HG03442 (cell line): ENCODE measurements around the gene METTL26.
A peak's percentile ranks its signal among the peaks of the same experiment; 100 is the strongest.

Source experiments
- ATAC-seq: cut with Tn5 transposase; IDR thresholded peaks from one replicate; pipeline ENCODE4 v1.9.1; 2021; ENCODE audit warnings: mild to moderate bottlenecking, moderate library complexity; ENCODE audit not compliant: unreplicated experiment

METTL26 gene

DNA sequence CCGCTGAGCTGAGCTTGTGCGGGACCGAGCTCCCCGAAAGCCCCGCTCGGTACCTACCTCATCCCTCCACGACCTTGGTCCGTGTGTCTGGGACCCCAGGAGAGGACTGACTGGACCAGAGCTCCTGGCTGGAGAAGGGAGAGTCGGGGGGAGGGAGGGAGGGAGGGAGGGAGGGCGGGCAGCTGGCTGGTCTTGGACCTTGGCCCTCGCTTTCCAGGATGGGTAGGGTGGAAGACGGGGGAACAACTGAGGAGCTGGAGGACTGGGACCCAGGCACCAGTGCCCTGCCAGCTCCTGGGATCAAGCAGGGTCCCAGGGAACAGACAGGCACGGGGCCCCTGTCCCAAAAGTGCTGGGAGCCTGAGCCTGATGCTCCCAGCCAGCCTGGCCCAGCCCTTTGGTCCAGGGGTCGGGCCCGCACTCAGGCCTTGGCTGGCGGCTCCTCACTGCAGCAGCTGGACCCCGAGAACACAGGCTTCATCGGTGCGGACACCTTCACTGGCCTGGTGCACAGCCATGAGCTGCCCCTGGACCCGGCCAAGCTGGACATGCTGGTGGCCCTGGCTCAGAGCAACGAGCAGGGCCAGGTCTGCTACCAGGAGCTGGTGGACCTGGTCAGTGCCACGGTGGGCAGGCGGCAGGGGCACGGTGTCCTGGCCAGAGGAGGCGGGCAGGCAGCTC is 39.9 kb upstream of the METTL26 start:
- no peak for ATAC-seq

GRCh38 chr16:674968-675883 is 39.1 kb upstream of the METTL26 start, which contains the start of gene RHBDL1:
TSS of gene RHBDL1 (plus strand) at chr16:675671. CDS start at chr16:675791, 120 bp downstream.
- no peak for ATAC-seq

DNA sequence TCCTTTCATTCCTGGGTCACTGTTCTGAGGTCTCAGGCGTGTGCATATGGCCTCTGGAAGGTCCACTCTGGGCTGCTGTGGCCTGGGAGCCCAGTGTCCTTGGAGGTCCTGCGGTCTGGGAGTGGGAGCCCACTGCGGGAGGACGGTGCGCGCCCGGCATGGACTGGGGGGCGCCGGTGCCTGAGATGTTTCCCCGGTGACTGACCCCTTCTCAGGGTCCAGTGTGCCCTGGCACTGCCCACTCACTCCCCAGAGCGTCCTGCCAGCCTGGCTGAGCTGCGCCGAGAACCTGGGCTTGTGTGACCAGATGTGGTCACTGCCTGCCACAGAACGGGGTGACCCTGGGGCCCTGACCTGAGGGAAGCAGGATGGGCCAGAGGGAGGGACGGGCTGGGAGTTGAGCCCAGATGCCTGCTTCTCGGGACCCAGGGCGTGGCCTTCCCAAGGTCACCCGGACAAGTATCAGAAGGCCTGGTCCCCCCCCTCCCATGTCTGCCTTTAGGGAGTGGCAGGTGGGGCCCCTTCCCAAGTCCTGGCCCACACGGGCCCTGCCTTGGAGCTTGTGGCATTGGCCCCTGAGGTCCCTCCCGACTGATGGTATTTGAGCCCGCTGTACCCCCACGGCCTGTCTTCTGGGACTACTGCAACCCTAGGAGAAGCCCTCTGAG is 38.2 kb upstream of the METTL26 start:
- ATAC-seq, result no peak

DNA sequence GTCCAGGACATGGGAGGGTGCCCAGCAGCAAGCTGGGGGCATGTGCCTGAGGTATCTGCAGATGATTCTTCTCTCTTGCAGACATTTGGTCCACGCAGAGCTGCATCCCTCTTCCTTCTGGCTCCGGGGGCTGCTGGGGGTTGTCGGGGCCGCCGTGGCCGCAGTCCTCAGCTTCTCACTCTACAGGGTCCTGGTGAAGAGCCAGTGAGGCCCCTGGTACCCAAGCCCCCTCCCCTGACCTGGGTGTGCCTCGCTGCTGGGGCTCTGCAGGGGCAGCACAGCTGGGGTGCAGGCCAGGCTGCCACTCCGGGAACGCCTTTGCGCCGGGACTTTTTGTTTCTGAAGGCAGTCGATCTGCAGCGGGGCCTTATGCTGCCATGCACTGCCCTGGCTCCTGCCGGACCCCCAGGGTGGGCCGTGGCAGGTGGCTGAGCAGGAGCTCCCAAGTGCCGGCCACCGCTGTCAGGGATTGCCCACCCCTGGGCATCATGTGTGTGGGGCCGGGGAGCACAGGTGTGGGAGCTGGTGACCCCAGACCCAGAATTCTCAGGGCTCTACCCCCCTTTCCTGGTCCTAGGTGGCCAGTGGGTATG is 37.4 kb upstream of the METTL26 start:
- ATAC-seq, result no peak

DNA sequence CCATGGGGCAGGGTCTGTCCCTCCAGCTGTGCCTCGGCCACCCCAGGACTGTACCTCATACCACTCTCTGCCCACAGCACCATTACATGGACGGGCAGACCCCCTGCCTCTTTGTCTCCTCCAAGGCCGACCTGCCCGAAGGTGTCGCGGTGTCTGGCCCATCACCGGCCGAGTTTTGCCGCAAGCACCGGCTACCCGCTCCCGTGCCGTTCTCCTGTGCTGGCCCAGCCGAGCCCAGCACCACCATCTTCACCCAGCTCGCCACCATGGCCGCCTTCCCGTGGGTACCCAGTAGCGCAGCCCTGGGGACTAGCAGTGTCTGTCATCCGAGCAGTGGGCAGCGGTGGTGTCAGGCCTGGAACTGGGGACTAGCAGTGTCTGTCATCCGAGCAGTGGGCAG is 36.7 kb upstream of the METTL26 start:
- no peak for ATAC-seq

DNA sequence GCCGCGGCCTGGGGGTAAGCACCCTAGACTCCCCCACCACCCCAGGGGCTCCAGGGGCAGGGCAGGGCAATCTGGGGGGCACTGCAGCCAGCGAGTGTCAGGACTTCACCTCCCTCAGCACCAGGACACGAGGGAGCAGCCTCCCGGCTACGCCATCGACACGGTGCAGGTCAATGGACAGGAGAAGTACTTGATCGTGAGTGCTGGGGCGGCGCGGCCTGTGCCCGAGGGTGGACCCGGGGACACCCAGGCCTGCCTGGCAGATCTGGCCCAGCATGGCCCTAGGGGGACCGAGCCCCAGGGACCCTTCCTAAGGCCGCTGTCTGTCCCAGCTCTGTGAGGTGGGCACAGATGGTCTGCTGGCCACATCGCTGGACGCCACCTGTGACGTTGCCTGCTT is 36.3 kb upstream of the METTL26 start:
- no peak for ATAC-seq

DNA sequence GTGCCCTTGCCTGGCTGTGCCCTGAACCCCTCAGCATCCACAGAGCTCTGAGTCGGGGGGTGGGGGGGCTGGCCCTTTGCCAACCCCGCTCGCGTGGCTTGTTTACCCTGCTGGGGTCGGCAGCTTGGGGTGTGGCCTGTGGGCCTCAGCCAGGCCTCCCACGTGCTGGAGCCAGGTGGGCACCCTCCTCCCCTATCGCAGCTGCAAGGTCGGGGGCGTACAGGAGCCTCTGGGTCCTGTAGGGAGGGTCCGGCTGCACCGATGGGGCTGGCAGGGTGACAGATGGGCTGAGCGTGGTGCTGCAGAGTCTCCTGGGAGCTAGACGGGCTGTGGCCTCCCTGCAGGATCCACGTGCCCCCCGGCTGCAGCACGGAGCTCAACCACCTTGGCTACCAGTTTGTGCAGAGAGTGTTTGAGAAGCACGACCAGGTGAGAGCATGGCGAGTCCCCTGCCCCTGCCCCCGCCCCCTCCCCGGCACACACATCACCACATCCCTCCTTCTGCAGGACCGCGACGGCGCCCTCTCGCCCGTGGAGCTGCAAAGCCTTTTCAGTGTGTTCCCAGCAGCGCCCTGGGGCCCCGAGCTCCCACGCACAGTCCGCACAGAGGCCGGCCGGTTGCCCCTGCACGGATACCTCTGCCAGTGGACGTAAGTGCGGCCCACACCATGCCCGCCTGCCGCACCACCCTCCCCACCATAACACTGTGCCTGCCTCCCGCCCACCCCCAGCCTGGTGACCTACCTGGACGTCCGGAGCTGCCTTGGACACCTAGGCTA is 35.4 kb upstream of the METTL26 start:
- ATAC-seq, result no peak

DNA sequence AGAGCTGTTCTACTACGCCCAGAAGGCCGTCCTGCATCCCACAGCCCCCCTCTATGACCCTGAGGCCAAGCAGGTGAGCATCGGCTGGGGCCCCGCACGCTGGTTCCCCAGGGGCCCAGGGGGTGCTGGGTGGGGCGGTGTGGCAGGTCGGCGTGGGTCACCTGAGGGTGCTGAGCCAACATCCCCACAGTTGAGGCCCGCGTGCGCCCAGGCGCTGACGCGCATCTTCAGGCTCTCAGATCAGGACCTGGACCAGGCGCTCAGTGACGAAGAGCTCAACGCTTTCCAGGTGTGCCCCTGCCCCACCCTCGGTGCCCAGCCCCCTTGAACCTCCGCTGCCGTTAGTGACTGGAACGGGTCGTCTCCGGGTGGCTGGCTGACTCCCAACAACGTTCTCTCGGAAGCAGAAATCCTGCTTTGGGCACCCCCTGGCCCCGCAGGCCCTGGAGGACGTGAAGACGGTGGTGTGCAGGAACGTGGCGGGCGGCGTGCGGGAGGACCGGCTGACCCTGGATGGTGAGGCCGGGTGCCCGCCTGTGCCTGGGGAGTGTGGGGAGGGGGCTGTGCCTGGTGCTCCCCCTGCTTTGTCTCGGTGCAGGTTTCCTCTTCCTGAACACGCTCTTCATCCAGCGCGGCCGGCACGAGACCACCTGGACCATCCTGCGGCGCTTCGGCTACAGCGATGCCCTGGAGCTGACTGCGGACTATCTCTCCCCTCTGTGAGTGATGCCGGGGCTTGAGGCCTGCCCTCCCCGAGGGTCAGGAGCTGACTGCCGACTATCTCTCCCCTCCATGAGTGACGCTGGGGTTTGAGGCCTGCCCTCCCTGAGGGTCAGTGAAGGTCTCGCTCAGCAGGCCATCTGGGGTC is 34.6 kb upstream of the METTL26 start:
- ATAC-seq, result no peak

GRCh38 chr16:669666-670065 is 33.6 kb upstream of the METTL26 start:
- no peak for ATAC-seq

GRCh38 chr16:668519-669171 is 32.5 kb upstream of the METTL26 start:
- ATAC-seq, result no peak

DNA sequence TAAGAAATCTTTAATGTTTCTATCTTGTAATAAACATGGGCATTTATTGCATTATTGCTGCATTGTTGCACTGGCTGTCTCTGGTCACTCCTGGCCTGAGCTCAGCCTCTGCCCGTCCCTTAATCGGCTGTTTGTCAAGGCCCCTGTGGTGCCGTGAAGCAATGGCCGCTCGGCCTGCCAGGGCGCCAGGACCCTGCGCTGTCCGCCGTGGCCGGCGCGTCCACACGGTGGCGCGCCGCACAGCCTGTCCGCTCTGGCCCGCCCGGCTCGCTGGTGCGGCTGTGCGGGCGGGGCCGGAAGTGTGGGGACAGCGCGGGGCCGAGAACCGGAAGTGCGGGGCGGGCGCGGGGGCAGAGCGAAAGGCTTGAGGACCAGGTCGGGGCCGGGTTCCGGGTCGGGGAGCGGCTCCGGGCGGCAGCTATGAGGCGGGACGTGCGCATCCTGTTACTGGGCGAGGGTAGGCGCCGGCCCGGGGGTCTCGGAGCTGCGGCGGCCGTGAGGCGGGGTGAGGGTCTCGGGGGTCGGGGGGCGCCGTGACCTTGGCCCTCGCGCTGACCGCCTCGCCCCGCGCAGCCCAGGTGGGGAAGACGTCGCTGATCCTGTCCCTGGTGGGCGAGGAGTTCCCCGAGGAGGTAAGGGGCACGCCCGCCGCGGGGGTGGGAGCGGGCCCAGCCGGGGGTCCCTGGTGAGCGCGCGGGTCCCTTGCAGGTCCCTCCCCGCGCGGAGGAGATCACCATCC is 31.8 kb upstream of the METTL26 start, which contains the start of gene RHOT2:
RHOT2 (plus strand) TSS at position 353 of the 739 bp plus-strand sequence; CDS start at position 421, 68 bp downstream.
- peak; percentile 83 for ATAC-seq

DNA sequence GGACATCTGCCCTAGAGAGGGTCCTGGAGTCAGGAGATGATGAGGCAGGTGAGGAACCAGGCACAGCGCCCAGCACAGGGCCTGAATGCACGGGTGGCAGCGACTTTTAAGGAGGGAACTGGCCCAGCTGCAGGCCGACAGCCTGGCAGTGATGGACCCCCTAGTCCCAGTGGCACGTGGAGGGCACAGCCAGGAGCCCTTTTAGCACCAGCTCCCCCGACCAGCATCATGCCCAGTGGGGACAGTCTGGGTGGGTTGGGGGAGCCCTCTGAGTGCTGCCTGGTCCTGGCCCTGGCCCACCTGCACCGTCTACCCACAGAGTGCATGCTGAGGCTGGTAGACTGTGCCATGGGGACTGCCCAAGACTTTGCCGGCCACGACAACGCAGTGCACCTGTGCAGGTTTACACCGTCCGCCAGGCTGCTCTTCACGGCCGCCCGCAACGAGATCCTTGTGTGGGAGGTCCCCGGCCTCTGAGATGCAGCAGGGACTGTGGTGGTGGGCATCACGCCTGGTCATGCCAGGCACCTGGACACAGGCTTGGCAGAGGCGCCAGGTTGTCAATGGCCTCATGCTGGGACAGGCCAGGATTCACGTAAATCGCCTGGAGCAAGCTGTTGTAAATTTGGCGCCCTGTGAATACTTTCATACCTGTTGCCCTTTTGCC is 31.1 kb upstream of the METTL26 start:
- ATAC-seq, result no peak

DNA sequence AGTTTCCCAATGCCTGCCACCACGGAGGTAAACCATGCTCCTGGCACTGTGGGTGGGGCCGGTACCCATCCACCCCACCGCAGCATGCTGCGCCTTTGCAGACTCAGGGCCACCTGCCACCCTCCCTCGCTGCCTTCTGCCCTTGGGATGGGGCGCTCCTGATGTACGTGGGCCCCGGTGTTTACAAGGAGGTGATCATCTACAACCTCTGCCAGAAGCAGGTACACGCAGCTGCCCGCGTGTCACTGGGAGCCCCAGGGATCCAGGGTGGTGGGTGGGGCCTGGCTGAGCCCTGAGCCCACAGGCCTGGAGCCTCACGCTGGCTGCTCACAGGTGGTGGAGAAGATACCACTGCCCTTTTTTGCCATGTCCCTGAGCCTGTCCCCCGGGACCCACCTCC is 30.5 kb upstream of the METTL26 start:
- ATAC-seq, result no peak

- ATAC-seq, result no peak
Observed at GRCh38 chr16:662597-662996, 26.5 kb upstream of the METTL26 start.

GRCh38 chr16:662095-662494 is 26.0 kb upstream of the METTL26 start:
- no peak for ATAC-seq

DNA sequence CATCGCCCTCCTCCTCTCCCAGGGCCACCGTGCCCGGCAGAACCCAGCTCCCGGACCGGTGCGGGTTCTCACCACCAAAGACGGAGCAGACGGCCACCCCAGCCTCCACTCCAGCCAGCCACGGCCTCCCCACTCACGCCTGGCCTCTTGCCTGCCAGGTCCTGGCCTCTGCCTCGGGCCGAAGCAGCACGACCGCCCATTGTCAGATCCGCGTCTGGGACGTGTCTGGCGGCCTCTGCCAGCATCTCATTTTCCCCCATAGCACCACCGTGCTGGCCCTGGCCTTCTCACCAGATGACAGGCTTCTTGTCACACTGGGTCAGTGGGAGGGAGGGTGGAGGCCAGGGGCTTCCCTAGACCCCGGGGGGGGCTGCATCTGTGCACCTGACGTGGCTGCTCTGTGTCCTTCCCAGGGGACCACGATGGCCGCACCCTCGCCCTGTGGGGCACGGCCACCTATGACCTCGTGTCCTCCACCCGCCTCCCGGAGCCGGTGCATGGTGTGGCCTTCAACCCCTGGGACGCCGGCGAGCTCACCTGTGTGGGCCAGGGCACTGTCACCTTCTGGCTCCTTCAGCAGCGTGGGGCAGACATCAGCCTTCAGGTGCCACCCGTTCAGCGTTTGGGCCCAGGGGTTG is 25.2 kb upstream of the METTL26 start:
- no peak for ATAC-seq
